HepG2 (cell line): Measurements from ENCODE around the gene WDR19. TPM values are rescaled to one million over a fixed set of nuclear protein-coding genes. Genes with fewer than 3 reads are reported as not detected.

ENCODE experiments used
- ATAC-seq: fragments of 200-7000 bp; cut with Tn5 transposase; 3 replicates; pipeline ENCODE4 v1.9.1; 2020; ENCODE audit warnings: mild to moderate bottlenecking, moderate library complexity
- BruUV-seq: library from RNA; stranded (reverse); fragments of 400-500 nt; replicated peaks from 2 replicates; lab custom pipeline; 2021; lab: Mats Ljungman, UMichigan
- CTCF ChIA-PET: fragments of 300-600 bp; formaldehyde crosslinking; extraction: SDS; loops from one replicate; lab custom pipeline; 2021; ENCODE audit warnings: low total read pairs, inconsistent platforms, low intra/inter-chr PET ratio; lab: Yijun Ruan, JAX
- POLR2A ChIA-PET: fragments of 350-600 bp; sonication (Branson Sonifier 250); formaldehyde crosslinking; loops from one replicate; lab custom pipeline; 2020; ENCODE audit warnings: antibody characterized with exemption, inconsistent platforms; lab: Yijun Ruan, JAX
- DNase-seq: peaks from one replicate; pipeline ENCODE4 v3.0.0-alpha.2; 2015; ENCODE audit warnings: low spot score
- FAIRE-seq: peaks from 3 replicates; lab custom pipeline; 2011; peaks lifted over from hg19 to GRCh38; lab: Jason Lieb, UNC
- H2AFZ ChIP-seq: one replicate; pipeline ENCODE4 v1.6.1; 2011; ENCODE audit warnings: low read length, inconsistent platforms
- H3K27ac ChIP-seq: fragments of 300-600 bp; 3 replicates; pipeline ENCODE4 v1.8.0; 2011; ENCODE audit warnings: mixed run types, mild to moderate bottlenecking, mixed read lengths, low read length, inconsistent platforms; ENCODE audit not compliant: insufficient read depth; ENCODE audit errors: extremely low read length
- H3K27me3 ChIP-seq, 2 experiments: fragments of 200-600 bp in 1 of 2; 2 replicates in 1 of 2; 3 replicates in 1 of 2; pipeline versions ENCODE4 v1.6.0 to v1.8.0; 2011; ENCODE audit warnings: low read length in 2 of 2, mild to moderate bottlenecking in 2 of 2, moderate library complexity in 2 of 2, inconsistent platforms in 1 of 2; ENCODE audit not compliant: insufficient read depth in 2 of 2, control insufficient read depth in 1 of 2
- H3K36me3 ChIP-seq, 2 experiments: fragments of 200-600 bp in 1 of 2; replicated peaks in 1 of 2; 2 replicates in 1 of 2; 3 replicates in 1 of 2; pipeline versions ENCODE4 v1.5.1 to v1.8.0; 2011; ENCODE audit warnings: low read length in 2 of 2, inconsistent platforms in 1 of 2; ENCODE audit not compliant: insufficient read depth in 2 of 2, control insufficient read depth in 1 of 2
- H3K4me1 ChIP-seq: 2 replicates; pipeline ENCODE4 v1.5.1; 2012; ENCODE audit warnings: low read length, inconsistent platforms; ENCODE audit not compliant: insufficient read depth
- H3K4me2 ChIP-seq: 2 replicates; pipeline ENCODE4 v1.6.0; 2011; ENCODE audit warnings: low read depth, low read length, inconsistent platforms
- H3K4me3 ChIP-seq, 3 experiments: fragments of 200-600 bp in 1 of 3; sonication (generic), shearing (Covaris generic) in 1 of 3; replicated peaks in 1 of 3; 2 replicates each; pipeline ENCODE4 v1.5.1; 2011 to 2016; ENCODE audit warnings: low read length in 3 of 3, inconsistent platforms in 2 of 3, low read depth in 2 of 3, mild to moderate bottlenecking in 2 of 3, control low read depth in 1 of 3, mixed read lengths in 1 of 3; ENCODE audit not compliant: insufficient read depth in 1 of 3
- H3K79me2 ChIP-seq: one replicate; pipeline ENCODE4 v1.6.1; 2011; ENCODE audit warnings: low read length, inconsistent platforms; ENCODE audit not compliant: insufficient read depth
- H3K9ac ChIP-seq: 2 replicates; pipeline ENCODE4 v1.6.0; 2011; ENCODE audit warnings: mild to moderate bottlenecking, low read depth, low read length, inconsistent platforms; ENCODE audit not compliant: insufficient read depth
- H3K9me3 ChIP-seq: 2 replicates; pipeline ENCODE4 v1.5.1; 2012; ENCODE audit warnings: mild to moderate bottlenecking, low read length
- H4K20me1 ChIP-seq: 2 replicates; pipeline ENCODE4 v1.6.0; 2011; ENCODE audit warnings: inconsistent platforms, mild to moderate bottlenecking, low read length, moderate library complexity; ENCODE audit not compliant: insufficient read depth
- CSRNP2 ChIP-seq: sonication (generic); formaldehyde crosslinking; conservative IDR thresholded peaks from 2 replicates; pipeline ENCODE4 v1.8.0; 2022; ENCODE audit warnings: low read depth, missing genetic modification reagents
- DNMT3B ChIP-seq: conservative IDR thresholded peaks from 2 replicates; pipeline ENCODE4 v1.6.1; 2016; ENCODE audit warnings: missing biosample characterization, control low read depth
- GTF3A ChIP-seq: sonication (generic); formaldehyde crosslinking; conservative IDR thresholded peaks from 2 replicates; pipeline ENCODE4 v1.4.0; 2020; ENCODE audit warnings: mild to moderate bottlenecking, missing genetic modification reagents
- JUNB ChIP-seq: sonication (generic); formaldehyde crosslinking; IDR thresholded peaks from 2 replicates; pipeline ENCODE4 v1.8.0; 2022; ENCODE audit warnings: missing genetic modification reagents, mild to moderate bottlenecking, borderline replicate concordance
- MBD4 ChIP-seq: IDR thresholded peaks from 2 replicates; pipeline ENCODE4 v1.6.1; 2012; ENCODE audit warnings: low read length, inconsistent platforms, borderline replicate concordance
- POLR2AphosphoS5 ChIP-seq: IDR thresholded peaks from 2 replicates; pipeline ENCODE4 v1.6.1; 2012; ENCODE audit warnings: low read depth, low read length
- SRSF1 ChIP-seq: fragments of 200-400 bp; formaldehyde crosslinking; optimal IDR thresholded peaks from 2 replicates; pipeline ENCODE3; 2017; ENCODE audit warnings: mild to moderate bottlenecking, low read depth, low read length, moderate library complexity
- ZBTB49 ChIP-seq: sonication (generic); formaldehyde crosslinking; IDR thresholded peaks from 2 replicates; pipeline ENCODE4 v1.4.0; 2020; ENCODE audit warnings: missing genetic modification reagents, borderline replicate concordance
- ZMYM4 ChIP-seq: sonication (generic); formaldehyde crosslinking; IDR thresholded peaks from 2 replicates; pipeline ENCODE4 v1.8.1; 2023; ENCODE audit warnings: mild to moderate bottlenecking, missing genetic modification reagents
- ZNF138 ChIP-seq: sonication (generic); formaldehyde crosslinking; IDR thresholded peaks from 2 replicates; pipeline ENCODE4 v1.5.0; 2020; ENCODE audit warnings: mild to moderate bottlenecking, low read depth, missing genetic modification reagents
- ZNF264 ChIP-seq: sonication (generic); formaldehyde crosslinking; IDR thresholded peaks from 2 replicates; pipeline ENCODE4 v1.4.0; 2020; ENCODE audit warnings: missing genetic modification reagents
- ZNF546 ChIP-seq: sonication (generic); formaldehyde crosslinking; conservative IDR thresholded peaks from 2 replicates; pipeline ENCODE4 v1.8.1; 2023; ENCODE audit warnings: mild to moderate bottlenecking, missing genetic modification reagents
- ZNF605 ChIP-seq: sonication (generic); formaldehyde crosslinking; IDR thresholded peaks from 2 replicates; pipeline ENCODE4 v1.8.0; 2022; ENCODE audit warnings: mild to moderate bottlenecking, missing genetic modification reagents
- ZNF879 ChIP-seq: sonication (generic); formaldehyde crosslinking; IDR thresholded peaks from 2 replicates; pipeline ENCODE4 v1.8.1; 2023; ENCODE audit warnings: missing genetic modification reagents
- WGBS: methylation state at CpG from one replicate; pipeline ENCODE4 v1.1.6; 2017; ENCODE audit warnings: low lambda C conversion rate; 5-methylcytosine and 5-hydroxymethylcytosine counted together
- in situ Hi-C: cut with HindIII; loops from 2 replicates; pipeline ENCODE4 v1.10.0; 2017; ENCODE audit warnings: low pct_unique_long_range_greater_than_20kb; ENCODE audit not compliant: extremely low pct_ligation_motif_present
- intact Hi-C: fragments of 100-400 bp; cut with micrococcal nuclease; formaldehyde crosslinking; loops from one replicate; pipeline ENCODE4 v1.10.0; 2022; ENCODE audit not compliant: unreplicated experiment
- polyA plus RNA-seq, 8 experiments: library from polyadenylated mRNA; depleted of rRNA in 3 of 8; stranded (reverse) in 7 of 8; unstranded in 1 of 8; fragments of >200 nt; fragmentation: Illumina TruSeq in 4 of 8; extraction: Trizol in 4 of 8; gene quantifications; 2 replicates each; pipeline versions ENCODE4 v1.2.1 to v1.2.3, GENCODE V29; 2011 to 2016; ENCODE audit warnings: low read depth in 4 of 8, missing spikeins in 1 of 8, mixed read lengths in 1 of 8; ENCODE audit not compliant: insufficient read depth in 1 of 8
- total RNA-seq, 5 experiments: library from RNA; depleted of rRNA; stranded (reverse); fragments of >200 nt; fragmentation: Illumina TruSeq; extraction: Trizol; gene quantifications; 2 replicates each; pipeline ENCODE4 v1.2.3, GENCODE V29; 2016; ENCODE audit warnings: low read depth in 1 of 5

The WDR19 gene
- total and polyA plus RNA-seq, 2 of the 13 experiments (the other 11 are each of a cell fraction or from before 2014, with no cell fraction given) = 22.9 to 34.1 TPM

- TF ChIP-seq ZMYM4 (CRISPR knock-in tag) (no peak), ZNF879 (CRISPR knock-in tag) (no peak), GTF3A (CRISPR knock-in tag) (no peak), JUNB (CRISPR knock-in tag) (no peak), SRSF1 (no peak), CSRNP2 (CRISPR knock-in tag) (no peak)
Measured at GRCh38 chr4:39320381-39321115, 138.2 kb downstream of the WDR19 start (continued).

DNA sequence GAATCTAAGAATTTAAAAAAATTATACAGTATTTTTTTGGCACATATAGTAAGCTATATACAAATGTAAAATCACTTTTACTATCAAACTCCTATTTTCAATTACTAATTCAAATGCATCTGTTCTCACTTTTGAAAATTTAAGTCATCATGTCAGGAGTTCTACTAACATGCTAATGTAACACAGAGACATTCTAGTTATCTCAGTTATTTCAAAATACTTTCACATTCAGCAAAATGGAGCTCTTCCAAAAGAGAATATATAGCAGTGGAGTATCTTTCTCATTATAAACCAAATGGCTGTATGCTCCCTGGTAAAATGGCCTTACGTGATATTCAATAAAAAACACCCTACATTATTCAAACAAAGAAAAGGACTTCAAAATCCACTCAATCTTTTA, 141.5 kb downstream of the WDR19 start:
- H3K9ac ChIP-seq = no peak overlapping the region
- ChIA-PET POLR2A (no interaction called here), CTCF (no interaction called here)
- peak overlapping the region; percentile 48 for H3K27ac ChIP-seq
- H4K20me1 ChIP-seq = no peaks in the 10 kb centered on the region
- ATAC-seq (no peak), FAIRE-seq (no peak), DNase-seq (no peak)
- intact Hi-C loops = no loop called here
- H3K4me3 ChIP-seq = no peak overlapping the region
- H3K79me2 ChIP-seq = peaks cover 22% of the 10 kb centered on the region
- 98% methylated on average over 1 of the region's 1 CpG for WGBS
- peaks cover 62% of the 10 kb centered on the region for H3K4me1 ChIP-seq
- no peak overlapping the region for H3K4me2 ChIP-seq
- H2AFZ ChIP-seq = no peak overlapping the region
- H3K36me3 ChIP-seq = peaks cover 2 to 68% of the 10 kb centered on the region in 2 experiments
- no peaks in the 10 kb centered on the region for H3K9me3 ChIP-seq
- in situ Hi-C loops = no loop called here
- no peaks in the 10 kb centered on the region for H3K27me3 ChIP-seq
- no peak for TF ChIP-seq ZNF264 (CRISPR knock-in tag)
- no peak for TF ChIP-seq DNMT3B (CRISPR knock-in tag)
- TF ChIP-seq ZNF605 (CRISPR knock-in tag) = no peak
- TF ChIP-seq ZNF138 (CRISPR knock-in tag) = no peak
- no peak for TF ChIP-seq MBD4
- no peak for TF ChIP-seq POLR2AphosphoS5
- no peak for TF ChIP-seq ZBTB49
- TF ChIP-seq ZNF546 (CRISPR knock-in tag) = no peak
- no TSS peak for BruUV-seq
